Heart right ventricle (tissue), 16 donors: Measurements from ENCODE around the gene MSH4. TPM values are rescaled to one million over a fixed set of nuclear protein-coding genes. Genes with fewer than 3 reads are reported as not detected.

ENCODE experiments used
- ATAC-seq, 8 donors: fragments of 200-7000 bp; cut with Tn5 transposase; one replicate each; pipeline ENCODE4 v1.9.1; 2020; ENCODE audit warnings: mild to moderate bottlenecking in 8 of 8, moderate library complexity in 8 of 8, moderate number of reproducible peaks in 1 of 8
- DNase-seq, 2 donors: peaks; one replicate each; pipeline ENCODE4 v3.0.0-alpha.2; 2020
- H3K27ac ChIP-seq, 10 donors: fragments of 200-600 bp; sonication (generic) in 2 of 10; one replicate each; pipeline versions ENCODE4 v1.5.0 to v1.8.0; 2020 to 2022; ENCODE audit warnings: mild to moderate bottlenecking in 3 of 10
- H3K27me3 ChIP-seq, 7 donors: fragments of 200-600 bp; one replicate each; pipeline ENCODE4 v1.8.0; 2021 to 2022; ENCODE audit warnings: mild to moderate bottlenecking in 2 of 7
- H3K36me3 ChIP-seq, 9 donors: fragments of 200-600 bp; sonication (generic) in 1 of 9; one replicate each; pipeline versions ENCODE4 v1.5.0 to v1.8.0; 2020 to 2022; ENCODE audit warnings: mild to moderate bottlenecking in 2 of 9
- H3K4me1 ChIP-seq, 9 donors: fragments of 200-600 bp; sonication (generic) in 1 of 9; one replicate each; pipeline versions ENCODE4 v1.5.0 to v1.8.0; 2020 to 2022; ENCODE audit warnings: mild to moderate bottlenecking in 4 of 9
- H3K4me3 ChIP-seq, 10 donors: fragments of 200-600 bp; sonication (generic) in 2 of 10; one replicate each; pipeline versions ENCODE4 v1.5.0 to v1.8.0; 2020 to 2022; ENCODE audit warnings: mild to moderate bottlenecking in 7 of 10, moderate library complexity in 2 of 10
- H3K9me3 ChIP-seq, 11 donors: fragments of 200-600 bp in 10 of 11; sonication (generic) in 2 of 11; one replicate each; pipeline versions ENCODE4 v1.5.0 to v1.8.0; 2013 to 2022; ENCODE audit warnings: mild to moderate bottlenecking in 2 of 11, control low read depth in 1 of 11, moderate library complexity in 1 of 11
- WGBS, 2 donors: extraction: QIAGEN DNeasy Blood & Tissue Kit; methylation state at CpG; one replicate each; pipeline ENCODE4 v1.1.7; 2013; ENCODE audit warnings: inconsistent platforms in 1 of 2; 5-methylcytosine and 5-hydroxymethylcytosine counted together
- intact Hi-C, 10 donors: fragments of 100-400 bp; cut with DNase I; formaldehyde crosslinking; loops; one replicate each; pipeline versions ENCODE4 v1.11.1 to v1.14.2; 2022
- polyA plus RNA-seq, 2 donors: library from polyadenylated mRNA; stranded (reverse); fragments of 200-250 nt; gene quantifications; one replicate each; pipeline ENCODE4 v1.2.3, GENCODE V29; 2013
- total RNA-seq, 10 donors: library from RNA; stranded (reverse); fragmentation: NEBNext Ultra II Directional in 3 of 10; extraction: Animal tissue kit (Norgen Biotek cat#: 25700) in 3 of 10; gene quantifications; one replicate each; pipeline versions ENCODE4 v1.2.1 to v1.2.4, GENCODE V29; 2021 to 2023
- TF ChIP-seq, protein P1 (sequence below), 9 donors: fragments of 200-600 bp; sonication (generic) in 2 of 9; IDR thresholded peaks; one replicate each; pipeline versions ENCODE4 v1.5.0 to v1.8.0; 2021 to 2022; ENCODE audit warnings: antibody characterized with exemption in 9 of 9, mild to moderate bottlenecking in 5 of 9, moderate library complexity in 1 of 9
- donor health status: Arrhythmogenic right ventricular cardiomyopathy.
- donor health status: ischemic (EF 13 %, LVEDD 7.1; RV severe dilation, severe dysfunction).
- donor health status: healthy with polysubstance abuse.
- donor health status: DM: no; HTN: yes; CAD: no.
- donor health status: DM: no; HTN: no; CAD: no.
- donor health status: ischemic (EF 25% LVEDD 6.9; RV normal size, moderate dysfunction).
- donor health status: ischemic (EF 25% LVEDD 5.7; RV mildly dilated, moderate dysfunction).
- donor health status: healthy.
- donor health status: DM: yes; HTN: yes; CAD: no.
- donor health status: Ischemic cardiomyopathy.
- donor health status: ischemic (EF 35%, LVEDD 5.7; RV mildly dilated, moderate dysfunction).
- donor health status: nonischemic (EF 11% LVEDD 7.7; RV severe dilation, severe dysfunction).
- donor health status: DM: yes; HTN: yes; CAD: no.
- donor health status: PGD.
- donor health status: ischemic (EF 29% LVEDD 5.4; RV normal size, mild dysfunction).
- donor health status: nonischemic (EF 23%, LVEDD 6.1; RV moderate dilation, normal function).

MSH4 gene
- total and polyA plus RNA-seq, 12 donors: 0.12 to 0.88 (median 0.33) TPM

DNA sequence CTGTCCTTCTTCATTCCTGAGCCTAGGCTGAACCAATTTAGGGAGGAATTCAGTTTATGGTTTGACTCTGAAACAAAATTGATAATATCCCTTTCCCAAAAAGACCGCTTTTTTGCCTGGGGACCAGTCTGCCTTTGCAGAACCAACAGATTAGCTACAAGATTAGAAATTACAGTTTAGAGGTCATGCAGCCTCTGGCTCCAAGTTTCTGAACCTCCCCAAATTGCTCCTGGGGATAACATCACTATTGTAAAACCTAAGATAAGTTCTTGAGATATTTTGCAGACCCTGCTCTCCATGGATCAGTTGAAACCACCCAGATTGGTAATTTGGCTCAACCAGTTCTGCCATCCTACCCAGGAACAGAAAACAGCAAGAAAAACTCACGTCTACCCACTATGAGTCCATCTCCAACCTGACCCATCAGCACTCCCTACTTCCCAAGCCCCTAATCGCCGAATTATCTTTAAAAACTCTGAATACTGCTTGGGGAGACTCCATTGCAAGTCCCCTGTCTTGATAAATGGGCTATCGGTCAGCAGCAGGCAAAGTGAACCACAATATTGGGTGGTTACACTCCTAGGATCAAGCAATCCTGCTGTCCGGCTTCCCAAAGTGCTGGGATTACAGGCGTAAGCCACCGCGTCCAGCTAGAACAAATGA lies 11.2 kb upstream of the MSH4 start:
- Histone ChIP-seq H3K4me3 (peak overlapping the region; percentile 58 to 90 (median 72)), H3K27me3 (no peaks in the 10 kb centered on the region), H3K4me1 (peaks cover 6 to 45% (median 36%) of the 10 kb centered on the region in 9 donors), H3K27ac (peak overlapping the region; percentile 51 to 96 (median 86)), H3K36me3 (peaks cover 0 to 30% (median 0%) of the 10 kb centered on the region in 9 donors), H3K9me3 (no peaks in the 10 kb centered on the region)
- WGBS, 2 donors: 12% methylated on average over 9 of the region's 9 CpGs
- TF ChIP-seq, protein P1, sequence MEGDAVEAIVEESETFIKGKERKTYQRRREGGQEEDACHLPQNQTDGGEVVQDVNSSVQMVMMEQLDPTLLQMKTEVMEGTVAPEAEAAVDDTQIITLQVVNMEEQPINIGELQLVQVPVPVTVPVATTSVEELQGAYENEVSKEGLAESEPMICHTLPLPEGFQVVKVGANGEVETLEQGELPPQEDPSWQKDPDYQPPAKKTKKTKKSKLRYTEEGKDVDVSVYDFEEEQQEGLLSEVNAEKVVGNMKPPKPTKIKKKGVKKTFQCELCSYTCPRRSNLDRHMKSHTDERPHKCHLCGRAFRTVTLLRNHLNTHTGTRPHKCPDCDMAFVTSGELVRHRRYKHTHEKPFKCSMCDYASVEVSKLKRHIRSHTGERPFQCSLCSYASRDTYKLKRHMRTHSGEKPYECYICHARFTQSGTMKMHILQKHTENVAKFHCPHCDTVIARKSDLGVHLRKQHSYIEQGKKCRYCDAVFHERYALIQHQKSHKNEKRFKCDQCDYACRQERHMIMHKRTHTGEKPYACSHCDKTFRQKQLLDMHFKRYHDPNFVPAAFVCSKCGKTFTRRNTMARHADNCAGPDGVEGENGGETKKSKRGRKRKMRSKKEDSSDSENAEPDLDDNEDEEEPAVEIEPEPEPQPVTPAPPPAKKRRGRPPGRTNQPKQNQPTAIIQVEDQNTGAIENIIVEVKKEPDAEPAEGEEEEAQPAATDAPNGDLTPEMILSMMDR (IDR thresholded peaks at IDR 0.05): no peak
- intact Hi-C loops: loop anchor here in 6 of 10 donors (5.0 to 10.0 kb wide), 4 partner anchors 51 to 63 kb away; partner anchors contain the start of gene ACADM (in 2 of the 6)
- ATAC-seq: peak; percentile 36 to 63 (median 56)
- no peak for DNase-seq

DNA sequence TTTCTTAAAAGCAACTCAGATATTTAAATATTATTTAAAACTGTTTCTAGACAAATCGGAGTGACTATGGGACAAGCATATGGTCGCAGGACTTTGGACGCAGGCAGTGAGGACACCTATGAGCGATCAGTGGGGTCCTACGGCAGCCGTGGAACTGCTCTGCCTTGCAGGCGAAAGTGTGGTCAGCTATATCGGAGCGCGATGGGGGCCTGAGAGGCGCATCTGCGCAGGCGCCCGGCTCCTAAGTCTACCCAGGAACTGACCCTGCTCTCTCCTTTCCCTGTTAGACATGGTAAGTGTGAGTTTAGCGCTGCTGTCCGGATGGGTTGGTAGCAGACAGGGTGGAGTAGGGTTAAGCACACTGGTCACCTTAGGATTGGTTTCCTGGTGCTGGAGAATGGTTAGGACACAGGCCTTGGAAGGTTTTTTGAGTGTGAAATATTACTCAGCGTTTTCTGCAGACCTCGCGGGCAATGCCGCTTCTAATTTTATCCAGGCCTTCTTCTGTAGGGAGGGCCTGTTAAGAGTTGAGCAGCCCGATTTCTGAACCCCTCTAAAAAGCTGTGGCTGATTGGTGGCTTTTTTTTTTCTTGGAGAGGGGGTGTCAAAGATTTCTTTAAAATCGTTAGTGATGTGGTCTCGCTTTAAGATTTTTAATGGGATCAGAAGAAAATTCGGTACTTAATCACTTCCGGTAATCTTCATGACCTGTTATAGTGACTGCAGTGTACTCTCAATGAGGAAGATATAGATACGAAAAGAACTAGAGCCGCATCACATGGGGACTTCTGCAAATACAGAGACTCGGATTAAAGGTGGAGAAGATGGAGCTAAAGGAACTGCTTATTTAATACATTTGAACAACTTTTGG lies 10.5 kb upstream of the MSH4 start, which contains the start of gene RABGGTB:
Gene RABGGTB, plus strand, starts transcription at position 274 of the 871 bp plus-strand sequence. Its CDS starts 16 bp downstream, at position 290.
- TF ChIP-seq, protein P1 (IDR thresholded peaks at IDR 0.05): no peak
- Histone ChIP-seq H3K27me3 (no peaks in the 10 kb centered on the region), H3K27ac (peak within 1 kb of the TSS; percentile 51 to 96 (median 86)), H3K9me3 (no peaks in the 10 kb centered on the region), H3K4me3 (peak within 1 kb of the TSS; percentile 58 to 90 (median 72)), H3K4me1 (peaks cover 10 to 52% (median 43%) of the 10 kb centered on the region in 9 donors), H3K36me3 (peaks cover 0 to 38% (median 6%) of the 10 kb centered on the region in 9 donors)
- intact Hi-C loops: loop anchor here in 8 of 10 donors (2.0 to 10.0 kb wide), 5 partner anchors 51 to 64 kb away; partner anchors contain the start of gene ACADM (in 4 of the 8)
- DNase-seq (peak; percentile 94 to 96), ATAC-seq (peak; percentile 98 to 100 (median 99))
- WGBS, 2 donors: 0 to 1% methylated on average over 28 of the region's 28 CpGs

GRCh38 chr1:75786901-75787493 lies 9.7 kb upstream of the MSH4 start:
- Histone ChIP-seq H3K9me3 (no peaks in the 10 kb centered on the region), H3K36me3 (peaks cover 0 to 45% (median 14%) of the 10 kb centered on the region in 9 donors), H3K4me1 (peaks cover 10 to 57% (median 47%) of the 10 kb centered on the region in 9 donors), H3K27ac (peak overlapping the region in 9 of 10 donors; percentile 79 to 96 (median 86)), H3K4me3 (peak overlapping the region; percentile 58 to 90 (median 72)), H3K27me3 (no peaks in the 10 kb centered on the region)
- 3% methylated on average over 10 of the region's 10 CpGs for WGBS, 2 donors
- no peak for ATAC-seq
- intact Hi-C loops: loop anchor here in 8 of 10 donors (2.0 to 10.0 kb wide), 5 partner anchors 52 to 65 kb away; partner anchors contain the start of gene ACADM (in 4 of the 8)
- no peak for DNase-seq
- TF ChIP-seq, protein P1 (IDR thresholded peaks at IDR 0.05): no peak
